ENCODE data around the gene GP2. TPM values are rescaled to one million over a fixed set of nuclear protein-coding genes. Genes with fewer than 3 reads are reported as not detected.

The GP2 gene
- total RNA-seq, 1 donor from 2014 or later = not detected

GRCh38 chr16:20311548-20311947 is 15.8 kb downstream of the GP2 start:
- H3K9me3 ChIP-seq = no peaks in the 10 kb centered on the region
- TF ChIP-seq CTCF (IDR thresholded peaks at IDR 0.05) (no peak), POLR2AphosphoS5 (IDR thresholded peaks at IDR 0.05; ENCODE audit: insufficient read depth in 1 of 2, low read depth in 1 of 2) (no peak), POLR2A (IDR thresholded peaks at IDR 0.05) (no peak)
- H3K4me1 ChIP-seq = no peaks in the 10 kb centered on the region
- H3K4me3 ChIP-seq = no peak overlapping the region
- no peak overlapping the region for H3K27ac ChIP-seq
- intact Hi-C loops (cut with DNase I) = no loop called here
- no peak for DNase-seq (ENCODE audit: extremely low spot score in 2 of 2)
- no peaks in the 10 kb centered on the region for H3K27me3 ChIP-seq
- no peaks in the 10 kb centered on the region for H3K36me3 ChIP-seq

DNA sequence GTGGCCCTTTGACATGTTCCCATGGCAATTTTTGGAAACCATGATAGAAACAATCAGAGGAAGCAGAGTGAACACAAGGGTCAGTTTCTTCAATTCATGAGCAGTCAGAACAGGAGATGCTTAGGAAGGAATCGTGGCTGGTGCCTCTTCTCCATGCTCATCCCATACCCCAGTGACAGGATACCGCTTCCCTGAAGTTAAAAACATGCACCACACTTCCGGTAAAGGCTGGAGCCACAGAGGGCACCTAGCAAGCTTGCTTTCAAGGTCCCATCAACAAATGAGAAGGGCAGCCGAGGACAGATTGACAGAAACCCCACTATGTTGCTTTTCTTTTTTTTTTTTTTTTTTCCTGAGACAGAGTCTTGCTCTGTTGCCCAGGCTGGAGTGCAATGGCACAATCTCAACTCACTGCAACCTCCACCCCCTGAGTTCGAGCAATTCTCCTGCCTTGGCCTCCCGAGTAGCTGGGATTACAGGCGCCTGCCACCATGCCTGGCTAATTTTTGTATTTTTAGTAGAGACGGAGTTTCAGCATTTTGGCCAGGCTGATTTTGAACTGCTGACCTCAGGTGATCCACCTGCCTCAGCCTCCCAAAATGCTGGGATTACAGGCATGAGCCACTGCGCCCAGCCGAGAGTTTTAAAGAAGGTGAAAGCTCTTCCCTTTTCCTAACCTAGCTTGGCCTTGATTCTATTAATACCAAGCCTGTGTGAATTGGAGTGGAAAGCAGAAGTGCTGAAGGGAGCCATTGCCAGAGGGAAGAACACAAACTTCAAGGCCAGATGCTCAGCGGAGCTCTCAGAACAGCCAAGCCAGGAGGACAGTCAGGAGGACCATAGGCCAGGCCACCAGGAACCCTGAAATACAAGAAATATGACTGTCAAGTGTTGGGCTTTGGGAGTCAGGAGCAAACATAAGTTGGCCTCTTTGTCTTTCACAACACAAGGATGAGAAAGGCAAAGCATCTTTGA is 16.6 kb downstream of the GP2 start:
- Histone ChIP-seq H3K4me3 (no peak overlapping the region), H3K4me1 (no peaks in the 10 kb centered on the region), H3K27me3 (no peaks in the 10 kb centered on the region), H3K36me3 (no peaks in the 10 kb centered on the region), H3K27ac (no peak overlapping the region), H3K9me3 (no peaks in the 10 kb centered on the region)
- intact Hi-C loops (cut with DNase I) = no loop called here
- TF ChIP-seq CTCF (IDR thresholded peaks at IDR 0.05) = no peak
- TF ChIP-seq POLR2A (IDR thresholded peaks at IDR 0.05) = no peak
- no peak for TF ChIP-seq POLR2AphosphoS5 (IDR thresholded peaks at IDR 0.05; ENCODE audit: insufficient read depth in 1 of 2, low read depth in 1 of 2)
- DNase-seq (ENCODE audit: extremely low spot score in 2 of 2) = no peak

DNA sequence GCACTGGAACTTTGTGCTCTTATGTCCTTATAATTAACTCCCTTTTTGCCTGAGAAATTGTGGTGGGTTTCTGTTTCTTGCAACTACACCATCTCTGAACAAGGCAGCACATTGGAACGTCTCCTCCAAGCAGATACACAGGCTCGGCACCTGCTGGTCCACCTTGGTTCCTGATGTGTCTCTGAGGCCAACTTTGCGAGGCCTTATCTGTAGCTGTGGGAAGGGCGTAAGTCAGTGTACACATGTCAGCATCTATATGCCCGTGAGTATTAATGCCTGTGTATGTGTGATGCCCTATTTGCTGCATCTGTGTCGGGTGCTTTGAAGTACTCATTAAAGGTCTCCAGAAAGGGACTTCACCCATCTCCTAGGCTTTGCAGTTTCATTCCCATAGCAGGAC is 17.5 kb downstream of the GP2 start:
- TF ChIP-seq CTCF (IDR thresholded peaks at IDR 0.05) (no peak), POLR2AphosphoS5 (IDR thresholded peaks at IDR 0.05; ENCODE audit: insufficient read depth in 1 of 2, low read depth in 1 of 2) (no peak), POLR2A (IDR thresholded peaks at IDR 0.05) (no peak)
- intact Hi-C loops (cut with DNase I) = no loop called here
- H3K27me3 ChIP-seq = no peaks in the 10 kb centered on the region

DNA sequence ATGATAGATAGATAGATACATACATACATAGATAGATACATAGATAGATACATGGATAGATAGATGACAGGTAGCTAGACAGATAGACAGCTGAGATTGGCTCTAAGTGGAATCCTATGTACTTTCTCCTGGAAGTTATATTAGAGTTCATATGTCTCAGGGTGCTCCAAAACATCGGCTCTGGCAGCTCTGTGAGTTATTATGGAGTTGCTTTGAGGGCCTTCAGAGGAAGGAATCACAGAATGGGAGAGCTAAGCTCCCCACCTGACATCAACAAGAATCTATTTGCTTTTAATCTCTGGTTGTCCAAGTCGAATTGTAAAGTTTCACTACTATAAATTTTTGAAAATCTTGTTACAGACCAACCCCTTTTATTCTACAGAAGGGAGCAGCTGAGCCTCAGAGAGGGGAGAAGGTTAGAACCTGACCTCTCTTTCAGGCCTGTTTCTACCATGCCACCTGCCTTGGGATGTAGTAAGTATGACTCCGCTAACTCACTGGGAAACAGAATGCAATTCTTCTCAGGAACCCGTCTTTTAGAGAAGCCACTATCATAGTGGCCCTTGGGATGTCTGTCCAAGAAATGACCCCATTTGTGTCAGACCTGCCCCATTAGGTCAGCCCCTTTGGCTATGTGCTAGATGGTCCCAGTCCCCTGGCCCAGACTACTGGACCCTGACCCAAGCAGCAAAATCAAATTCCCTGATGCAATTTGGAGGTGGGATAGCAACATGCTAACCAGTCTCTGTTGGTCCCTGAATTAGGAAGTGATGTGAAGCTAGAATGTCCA is 18.3 kb downstream of the GP2 start:
- no peaks in the 10 kb centered on the region for H3K36me3 ChIP-seq
- no peaks in the 10 kb centered on the region for H3K27me3 ChIP-seq
- no peak overlapping the region for H3K4me3 ChIP-seq
- TF ChIP-seq POLR2AphosphoS5 (IDR thresholded peaks at IDR 0.05; ENCODE audit: insufficient read depth in 1 of 2, low read depth in 1 of 2) (no peak), CTCF (IDR thresholded peaks at IDR 0.05) (no peak)
- no peaks in the 10 kb centered on the region for H3K9me3 ChIP-seq
- H3K27ac ChIP-seq = no peak overlapping the region
- intact Hi-C loops (cut with DNase I) = no loop called here
- DNase-seq (ENCODE audit: extremely low spot score in 2 of 2) = no peak
- H3K4me1 ChIP-seq = no peaks in the 10 kb centered on the region

More for the DNA sequence above, 17.5 kb downstream of the GP2 start:
- H3K4me3 ChIP-seq = no peak overlapping the region
- H3K36me3 ChIP-seq = no peaks in the 10 kb centered on the region
- no peak overlapping the region for H3K27ac ChIP-seq
- no peaks in the 10 kb centered on the region for H3K9me3 ChIP-seq
- no peak for DNase-seq (ENCODE audit: extremely low spot score in 2 of 2)
- no peaks in the 10 kb centered on the region for H3K4me1 ChIP-seq
